ENCODE data around the gene FAT1. TPM values are rescaled to one million over a fixed set of nuclear protein-coding genes. Genes with fewer than 3 reads are reported as not detected.

Gene FAT1
- total RNA-seq, 2 experiments from 2014 or later: 0.02 to 0.05 TPM

- H3K9me3 Mint-ChIP-seq (ENCODE audit: low read depth): no peaks in the 10 kb centered on the region
- H3K27ac Mint-ChIP-seq: no peak overlapping the region
- ChIA-PET CTCF (no interaction called here), POLR2A (no interaction called here)
- H3K4me3 Mint-ChIP-seq: no peak overlapping the region
- no peak for DNase-seq
- no peaks in the 10 kb centered on the region for H3K4me1 Mint-ChIP-seq
- no peaks in the 10 kb centered on the region for H3K36me3 Mint-ChIP-seq (ENCODE audit: low read depth)
- peaks cover 3% of the 10 kb centered on the region for H3K27me3 Mint-ChIP-seq
- no peak for ATAC-seq
- intact Hi-C loops (cut with DNase I, micrococcal nuclease): no loop called here
Observed at GRCh38 chr4:186563761-186564160, 159.9 kb downstream of the FAT1 start.

GRCh38 chr4:186561748-186562147, 161.9 kb downstream of the FAT1 start:
- Mint-ChIP-seq H3K36me3 (ENCODE audit: low read depth) (no peaks in the 10 kb centered on the region), H3K4me1 (no peaks in the 10 kb centered on the region), H3K27ac (no peak overlapping the region), H3K9me3 (ENCODE audit: low read depth) (no peaks in the 10 kb centered on the region), H3K27me3 (peaks cover 1% of the 10 kb centered on the region), H3K4me3 (no peak overlapping the region)
- ChIA-PET POLR2A (no interaction called here), CTCF (no interaction called here)
- ATAC-seq (no peak), DNase-seq (no peak)
- intact Hi-C loops (cut with DNase I, micrococcal nuclease): no loop called here

GRCh38 chr4:186560647-186561046, 163.0 kb downstream of the FAT1 start:
- CTCF ChIA-PET: no interaction called here

GRCh38 chr4:186557486-186557885, 166.2 kb downstream of the FAT1 start:
- H3K27me3 Mint-ChIP-seq: peaks cover 18% of the 10 kb centered on the region
- POLR2A ChIA-PET: no interaction called here
- H3K9me3 Mint-ChIP-seq (ENCODE audit: low read depth): peaks cover 2% of the 10 kb centered on the region
- CTCF ChIA-PET: interaction anchor here (1.3 kb wide), 1 partner anchor 30 kb away, joined by 3 read pairs; no protein-coding TSS in a partner anchor
- H3K36me3 Mint-ChIP-seq (ENCODE audit: low read depth): peaks cover 4% of the 10 kb centered on the region
- no peak overlapping the region for H3K27ac Mint-ChIP-seq
- intact Hi-C loops (cut with DNase I, micrococcal nuclease): no loop called here
- no peak overlapping the region for H3K4me3 Mint-ChIP-seq
- DNase-seq: no peak
- no peaks in the 10 kb centered on the region for H3K4me1 Mint-ChIP-seq
- no peak for ATAC-seq

More at GRCh38 chr4:186560647-186561046, 163.0 kb downstream of the FAT1 start:
- ATAC-seq: no peak
- intact Hi-C loops (cut with DNase I, micrococcal nuclease): no loop called here
- Mint-ChIP-seq H3K9me3 (ENCODE audit: low read depth) (peaks cover 2% of the 10 kb centered on the region), H3K4me1 (no peaks in the 10 kb centered on the region), H3K27me3 (peaks cover 4% of the 10 kb centered on the region), H3K27ac (no peak overlapping the region), H3K36me3 (ENCODE audit: low read depth) (peaks cover 2% of the 10 kb centered on the region), H3K4me3 (no peak overlapping the region)
- POLR2A ChIA-PET: no interaction called here
- DNase-seq: no peak

DNA sequence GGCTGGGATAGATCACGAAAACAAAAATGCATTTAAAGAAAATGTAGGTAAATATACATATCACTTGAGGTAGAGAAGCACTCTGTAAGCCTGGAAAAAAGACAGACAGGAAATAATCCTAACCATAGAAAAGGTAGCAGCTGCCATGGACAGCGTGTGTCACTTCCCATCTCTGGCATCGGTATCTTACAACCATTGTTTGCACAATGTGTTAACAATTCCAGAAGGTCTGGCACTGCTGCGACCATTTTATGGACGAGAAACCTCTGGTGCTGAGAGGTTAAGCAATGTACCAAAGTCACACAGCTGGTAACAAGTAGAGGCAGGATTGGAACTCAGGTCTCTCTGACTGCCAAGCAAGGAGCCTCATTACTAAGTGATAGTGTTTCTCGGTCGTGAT, 166.6 kb downstream of the FAT1 start:
- H3K4me1 Mint-ChIP-seq: no peaks in the 10 kb centered on the region
- ChIA-PET POLR2A (no interaction called here), CTCF (interaction anchor here (1.3 kb wide), 1 partner anchor 30 kb away, joined by 3 read pairs; no protein-coding TSS in a partner anchor)
- H3K27me3 Mint-ChIP-seq: peaks cover 18% of the 10 kb centered on the region
- no peak overlapping the region for H3K4me3 Mint-ChIP-seq
- DNase-seq (no peak), ATAC-seq (no peak)
- H3K27ac Mint-ChIP-seq: no peak overlapping the region
- intact Hi-C loops (cut with DNase I, micrococcal nuclease): no loop called here
- H3K36me3 Mint-ChIP-seq (ENCODE audit: low read depth): peaks cover 4% of the 10 kb centered on the region
- peaks cover 2% of the 10 kb centered on the region for H3K9me3 Mint-ChIP-seq (ENCODE audit: low read depth)

DNA sequence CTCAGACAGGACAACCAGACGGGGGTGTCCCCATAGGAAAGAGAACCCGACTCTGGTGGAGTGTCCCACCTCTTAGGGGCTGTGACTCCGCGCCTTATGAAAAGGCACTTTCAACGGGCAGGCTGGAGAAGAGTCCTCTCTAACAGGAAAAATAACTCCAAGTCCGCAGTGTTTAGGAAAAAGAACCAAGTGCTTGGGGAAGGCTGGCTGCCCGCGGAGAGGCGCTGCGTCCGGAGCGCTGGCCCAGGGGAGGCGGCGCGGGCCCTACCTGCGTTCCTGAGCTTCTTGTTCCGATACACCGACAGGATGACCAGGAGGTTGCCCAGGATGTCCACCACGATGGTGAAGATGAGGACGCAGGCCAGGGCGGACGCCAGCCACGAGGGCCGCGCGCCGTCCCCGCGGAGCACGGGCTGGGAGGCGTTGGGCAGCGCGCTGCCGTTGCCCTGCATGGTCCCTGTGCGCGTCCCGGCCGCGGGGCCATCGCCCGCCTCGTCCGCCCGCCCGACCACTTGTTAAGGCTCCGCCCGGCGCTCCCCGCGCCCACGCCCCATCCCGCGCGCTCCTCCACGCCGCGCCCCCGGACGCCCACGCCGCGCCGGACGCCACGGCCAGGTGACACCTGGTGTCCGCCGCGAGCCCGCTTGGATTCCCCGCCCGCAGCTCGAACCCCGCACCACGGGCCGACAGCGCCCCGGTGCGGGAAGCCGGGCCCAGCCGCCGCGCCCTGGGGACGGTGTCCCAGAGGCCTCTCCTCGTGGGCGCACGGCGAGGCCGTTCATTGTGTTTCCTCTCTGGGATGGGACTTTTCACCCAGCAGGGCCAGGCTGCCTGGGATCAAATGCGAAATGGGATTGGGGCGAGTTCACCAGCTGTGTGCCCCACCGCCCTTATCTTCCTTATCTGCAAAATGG, 168.5 kb downstream of the FAT1 start, which contains the start of gene MTNR1A:
Gene MTNR1A, minus strand, starts transcription at position 654 of the 914 bp plus-strand sequence. Its CDS starts 202 bp downstream, at position 452.
- Mint-ChIP-seq H3K4me1 (no peaks in the 10 kb centered on the region), H3K27ac (no peak within 1 kb of the TSS), H3K9me3 (ENCODE audit: low read depth) (peaks cover 2% of the 10 kb centered on the region), H3K27me3 (peaks cover 22% of the 10 kb centered on the region), H3K36me3 (ENCODE audit: low read depth) (peaks cover 4% of the 10 kb centered on the region), H3K4me3 (no peak within 1 kb of the TSS)
- intact Hi-C loops (cut with DNase I, micrococcal nuclease): no loop called here
- DNase-seq (no peak), ATAC-seq (no peak)
- ChIA-PET CTCF (no interaction called here), POLR2A (no interaction called here)

GRCh38 chr4:186554539-186554913, 169.1 kb downstream of the FAT1 start:
- H3K36me3 Mint-ChIP-seq (ENCODE audit: low read depth): peaks cover 4% of the 10 kb centered on the region
- H3K27me3 Mint-ChIP-seq: peaks cover 22% of the 10 kb centered on the region

GRCh38 chr4:186553717-186554116, 169.9 kb downstream of the FAT1 start:
- DNase-seq (no peak), ATAC-seq (no peak)
- H3K4me1 Mint-ChIP-seq: no peaks in the 10 kb centered on the region
- intact Hi-C loops (cut with DNase I, micrococcal nuclease): no loop called here
- H3K4me3 Mint-ChIP-seq: no peak overlapping the region
- peaks cover 2% of the 10 kb centered on the region for H3K9me3 Mint-ChIP-seq (ENCODE audit: low read depth)
- peaks cover 22% of the 10 kb centered on the region for H3K27me3 Mint-ChIP-seq
- peaks cover 4% of the 10 kb centered on the region for H3K36me3 Mint-ChIP-seq (ENCODE audit: low read depth)
- no peak overlapping the region for H3K27ac Mint-ChIP-seq
- CTCF ChIA-PET: no interaction called here
- POLR2A ChIA-PET: no interaction called here

More at GRCh38 chr4:186554539-186554913, 169.1 kb downstream of the FAT1 start:
- no peak for DNase-seq
- no peak overlapping the region for H3K4me3 Mint-ChIP-seq
- CTCF ChIA-PET: no interaction called here
- H3K9me3 Mint-ChIP-seq (ENCODE audit: low read depth): peaks cover 2% of the 10 kb centered on the region
- H3K27ac Mint-ChIP-seq: no peak overlapping the region
- intact Hi-C loops (cut with DNase I, micrococcal nuclease): no loop called here
- POLR2A ChIA-PET: no interaction called here
- no peak for ATAC-seq
- no peaks in the 10 kb centered on the region for H3K4me1 Mint-ChIP-seq

- no peak for ATAC-seq
- no peak for DNase-seq
- Mint-ChIP-seq H3K4me1 (no peaks in the 10 kb centered on the region), H3K4me3 (no peak overlapping the region), H3K27me3 (peaks cover 25% of the 10 kb centered on the region), H3K27ac (no peak overlapping the region), H3K9me3 (ENCODE audit: low read depth) (peaks cover 4% of the 10 kb centered on the region), H3K36me3 (ENCODE audit: low read depth) (peaks cover 4% of the 10 kb centered on the region)
- ChIA-PET CTCF (no interaction called here), POLR2A (no interaction called here)
- intact Hi-C loops (cut with DNase I, micrococcal nuclease): no loop called here
Observed at GRCh38 chr4:186551849-186552248, 171.8 kb downstream of the FAT1 start.

GRCh38 chr4:186545436-186545835, 178.2 kb downstream of the FAT1 start:
- Mint-ChIP-seq H3K4me1 (no peaks in the 10 kb centered on the region), H3K27me3 (peaks cover 2% of the 10 kb centered on the region), H3K4me3 (no peak overlapping the region), H3K27ac (no peak overlapping the region), H3K9me3 (ENCODE audit: low read depth) (peaks cover 4% of the 10 kb centered on the region), H3K36me3 (ENCODE audit: low read depth) (no peaks in the 10 kb centered on the region)
- intact Hi-C loops (cut with DNase I, micrococcal nuclease): no loop called here
- ATAC-seq (no peak), DNase-seq (no peak)
- ChIA-PET POLR2A (no interaction called here), CTCF (no interaction called here)

DNA sequence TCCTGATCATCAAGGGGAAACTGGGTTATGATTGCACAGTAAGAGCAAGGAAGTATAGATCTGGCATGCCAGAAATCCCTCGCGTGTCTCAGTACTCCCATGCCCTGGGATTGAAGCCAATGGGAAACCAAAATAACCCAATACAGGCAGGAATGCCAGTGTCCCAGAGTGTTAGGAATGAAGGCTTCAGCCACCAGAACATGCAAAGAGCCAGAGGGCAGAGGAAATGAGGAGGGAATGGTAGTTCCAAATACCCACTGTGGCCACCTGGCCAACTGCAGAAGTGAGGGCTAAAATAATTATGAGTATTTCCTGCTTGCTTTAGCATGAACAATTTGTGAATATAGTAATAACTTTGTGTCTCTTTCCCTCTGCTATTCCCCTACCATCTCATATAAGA, 180.4 kb downstream of the FAT1 start:
- ATAC-seq: no peak
- CTCF ChIA-PET: no interaction called here
- intact Hi-C loops (cut with DNase I, micrococcal nuclease): no loop called here

GRCh38 chr4:186541801-186542200, 181.9 kb downstream of the FAT1 start:
- ChIA-PET CTCF (no interaction called here), POLR2A (no interaction called here)
- H3K4me3 Mint-ChIP-seq: no peak overlapping the region
- H3K4me1 Mint-ChIP-seq: no peaks in the 10 kb centered on the region
- H3K27ac Mint-ChIP-seq: no peak overlapping the region
- no peak for DNase-seq
- no peak for ATAC-seq
- peaks cover 9% of the 10 kb centered on the region for H3K9me3 Mint-ChIP-seq (ENCODE audit: low read depth)
- no peaks in the 10 kb centered on the region for H3K27me3 Mint-ChIP-seq
- intact Hi-C loops (cut with DNase I, micrococcal nuclease): no loop called here
- no peaks in the 10 kb centered on the region for H3K36me3 Mint-ChIP-seq (ENCODE audit: low read depth)

More for the DNA sequence above, 180.4 kb downstream of the FAT1 start:
- Mint-ChIP-seq H3K4me1 (no peaks in the 10 kb centered on the region), H3K4me3 (no peak overlapping the region), H3K27ac (no peak overlapping the region), H3K36me3 (ENCODE audit: low read depth) (no peaks in the 10 kb centered on the region), H3K27me3 (peaks cover 2% of the 10 kb centered on the region), H3K9me3 (ENCODE audit: low read depth) (peaks cover 6% of the 10 kb centered on the region)
- DNase-seq: no peak
- POLR2A ChIA-PET: no interaction called here
